CD14-positive monocyte (primary cell): ENCODE results near the gene ARPC1A. TPM values are rescaled to one million over a fixed set of nuclear protein-coding genes. Genes with fewer than 3 reads are reported as not detected.

ENCODE experiments used
- DNase-seq, 3 donors: peaks; one replicate each; pipeline ENCODE4 v3.0.0-alpha.2; 2011 to 2022
- H2AFZ ChIP-seq: 2 replicates; pipeline ENCODE4 v1.6.0; 2012; ENCODE audit warnings: mild to moderate bottlenecking, low read depth, low read length, inconsistent platforms; ENCODE audit not compliant: insufficient read depth, poor library complexity, severe bottlenecking
- H3K27ac ChIP-seq, 2 donors: 1 replicate in 1 of 2; 2 replicates in 1 of 2; pipeline ENCODE4 v1.5.1; 2012 to 2013; ENCODE audit warnings: low read length in 2 of 2, control low read depth in 1 of 2, inconsistent platforms in 1 of 2, low read depth in 1 of 2, mild to moderate bottlenecking in 1 of 2
- H3K27me3 ChIP-seq, 2 donors: one replicate each; pipeline versions ENCODE4 v1.6.0 to v1.6.1; 2011 to 2013; ENCODE audit warnings: low read length in 2 of 2; ENCODE audit not compliant: control insufficient read depth in 2 of 2, insufficient read depth in 2 of 2
- H3K36me3 ChIP-seq, 2 donors: replicated peaks in 1 of 2; 1 replicate in 1 of 2; 2 replicates in 1 of 2; pipeline versions ENCODE4 v1.5.1 to v1.6.1; 2012 to 2013; ENCODE audit warnings: low read length in 2 of 2, control low read depth in 1 of 2, inconsistent platforms in 1 of 2, mild to moderate bottlenecking in 1 of 2; ENCODE audit not compliant: insufficient read depth in 2 of 2, control insufficient read depth in 1 of 2
- H3K4me1 ChIP-seq, 2 donors: 1 replicate in 1 of 2; 2 replicates in 1 of 2; pipeline versions ENCODE4 v1.5.1 to v1.6.1; 2012 to 2013; ENCODE audit warnings: low read length in 2 of 2, control low read depth in 1 of 2, inconsistent platforms in 1 of 2, mild to moderate bottlenecking in 1 of 2, moderate library complexity in 1 of 2; ENCODE audit not compliant: insufficient read depth in 2 of 2, control insufficient read depth in 1 of 2
- H3K4me2 ChIP-seq: replicated peaks from 2 replicates; pipeline ENCODE3; 2012; ENCODE audit warnings: low read length, moderate library complexity, mild to moderate bottlenecking; ENCODE audit not compliant: poor library complexity, severe bottlenecking; ENCODE audit errors: extremely low read depth
- H3K4me3 ChIP-seq, 3 experiments: fragments of 200-600 bp in 1 of 3; sonication (generic) in 1 of 3; replicated peaks in 1 of 3; 1 replicate in 2 of 3; 2 replicates in 1 of 3; pipeline ENCODE4 v1.5.1; 2011 to 2013; ENCODE audit warnings: low read length in 3 of 3, mild to moderate bottlenecking in 3 of 3, control low read depth in 2 of 3, low read depth in 2 of 3, inconsistent platforms in 1 of 3, moderate library complexity in 1 of 3
- H3K79me2 ChIP-seq: 2 replicates; pipeline ENCODE4 v1.6.0; 2012; ENCODE audit warnings: mild to moderate bottlenecking, control low read depth, inconsistent platforms, low read length, moderate library complexity; ENCODE audit not compliant: insufficient read depth
- H3K9ac ChIP-seq: 2 replicates; pipeline ENCODE4 v1.6.0; 2017; ENCODE audit warnings: low read length, mild to moderate bottlenecking; ENCODE audit not compliant: insufficient read depth, poor library complexity, severe bottlenecking
- H3K9me3 ChIP-seq, 2 donors: replicated peaks in 1 of 2; 1 replicate in 1 of 2; 2 replicates in 1 of 2; pipeline versions ENCODE4 v1.5.1 to v1.6.1; 2012 to 2013; ENCODE audit warnings: low read length in 2 of 2, control low read depth in 1 of 2; ENCODE audit not compliant: control insufficient read depth in 1 of 2, insufficient read depth in 1 of 2
- H4K20me1 ChIP-seq: 2 replicates; pipeline ENCODE4 v1.6.0; 2012; ENCODE audit warnings: mild to moderate bottlenecking, low read length, control low read depth, moderate library complexity; ENCODE audit not compliant: insufficient read depth
- H3K27ac Mint-ChIP-seq, 7 donors: one replicate each; pipeline ENCODE4 v1.8.0; 2020; ENCODE audit warnings: mild to moderate bottlenecking in 7 of 7, mixed read lengths in 7 of 7, moderate library complexity in 6 of 7, inconsistent platforms in 2 of 7
- H3K27me3 Mint-ChIP-seq, 3 donors: one replicate each; pipeline ENCODE4 v1.8.0; 2021 to 2022; ENCODE audit warnings: low read depth in 3 of 3, mild to moderate bottlenecking in 3 of 3, mixed read lengths in 3 of 3, moderate library complexity in 3 of 3, inconsistent platforms in 1 of 3
- H3K36me3 Mint-ChIP-seq, 2 donors: one replicate each; pipeline ENCODE4 v1.8.0; 2020; ENCODE audit warnings: mixed read lengths in 2 of 2, inconsistent platforms in 1 of 2, mild to moderate bottlenecking in 1 of 2
- H3K4me1 Mint-ChIP-seq: one replicate; pipeline ENCODE4 v1.8.0; 2020; ENCODE audit warnings: mild to moderate bottlenecking, mixed read lengths
- H3K4me3 Mint-ChIP-seq, 2 donors: one replicate each; pipeline ENCODE4 v1.8.0; 2020; ENCODE audit warnings: mild to moderate bottlenecking in 2 of 2, mixed read lengths in 2 of 2, moderate library complexity in 1 of 2
- H3K9me3 Mint-ChIP-seq, 7 donors: one replicate each; pipeline ENCODE4 v1.8.0; 2020 to 2022; ENCODE audit warnings: mixed read lengths in 7 of 7, mild to moderate bottlenecking in 6 of 7, moderate library complexity in 6 of 7, inconsistent platforms in 2 of 7
- WGBS: methylation state at CpG from one replicate; pipeline ENCODE4 v1.1.5; 2013; ENCODE audit warnings: missing lambda C conversion rate; ENCODE audit not compliant: insufficient coverage; 5-methylcytosine and 5-hydroxymethylcytosine counted together
- intact Hi-C, 2 donors: fragments of 100-400 bp; cut with micrococcal nuclease; formaldehyde crosslinking; loops; one replicate each; pipeline versions ENCODE4 v1.15.0 to v1.15.1; 2023
- polyA plus RNA-seq, 3 donors: library from polyadenylated mRNA; depleted of rRNA in 1 of 3; unstranded in 2 of 3; stranded (reverse) in 1 of 3; fragments of 300-500 nt in 2 of 3; fragments of >200 nt in 1 of 3; fragmentation: Illumina TruSeq in 2 of 3; gene quantifications; 1 replicate in 2 of 3; 2 replicates in 1 of 3; pipeline ENCODE4 v1.2.3, GENCODE V29; 2012 to 2021
- TF ChIP-seq, protein P1 (sequence below): fragments of 200-600 bp; IDR thresholded peaks from one replicate; pipeline ENCODE4 v1.8.0; 2022; ENCODE audit warnings: antibody characterized with exemption, mild to moderate bottlenecking

ARPC1A gene
- polyA plus RNA-seq, 3 donors, result 71.7 to 107 (median 104) TPM

DNA sequence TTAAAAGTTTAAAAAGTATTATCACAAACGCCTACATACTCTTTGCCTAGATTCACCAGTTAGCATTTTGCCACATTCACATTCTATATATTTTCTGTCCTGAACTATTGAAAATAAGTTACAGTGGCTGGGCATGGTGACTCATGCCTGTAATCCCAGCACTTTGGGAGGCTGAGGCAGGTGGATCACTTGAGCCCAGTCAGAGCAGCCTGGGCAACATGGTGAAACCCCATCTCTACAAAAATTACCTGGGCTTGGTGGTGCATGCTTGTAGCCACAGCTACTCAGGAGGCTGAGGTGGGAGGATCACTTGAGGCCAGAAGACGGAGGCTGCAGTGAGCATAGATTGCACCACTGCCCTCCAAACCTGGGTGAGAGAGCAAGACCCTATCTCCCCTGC, 5.3 kb downstream of the ARPC1A start:
- WGBS, result no CpG with 5 or more reads among the region's 2 CpGs
- H3K36me3 ChIP-seq, result peaks cover 15 to 36% of the 10 kb centered on the region in 2 donors
- peaks cover 0 to 1% (median 0%) of the 10 kb centered on the region in 7 donors for H3K9me3 Mint-ChIP-seq
- H3K27me3 ChIP-seq, result no peaks in the 10 kb centered on the region
- H3K9ac ChIP-seq, result no peak overlapping the region
- peaks cover 84% of the 10 kb centered on the region for H4K20me1 ChIP-seq
- peaks cover 98% of the 10 kb centered on the region for H3K79me2 ChIP-seq
- no peaks in the 10 kb centered on the region for H3K9me3 ChIP-seq
- peak overlapping the region in 1 of 3 experiments; percentile 24 for H3K4me3 ChIP-seq
- peak overlapping the region; percentile 71 to 81 for H3K27ac ChIP-seq
- peak overlapping the region; percentile 88 to 97 (median 95) for H3K27ac Mint-ChIP-seq
- intact Hi-C loops, result loop anchor here in 1 of 2 donors (5.0 kb wide), 1 partner anchor 46 kb away; no protein-coding TSS in a partner anchor
- TF ChIP-seq, protein P1, sequence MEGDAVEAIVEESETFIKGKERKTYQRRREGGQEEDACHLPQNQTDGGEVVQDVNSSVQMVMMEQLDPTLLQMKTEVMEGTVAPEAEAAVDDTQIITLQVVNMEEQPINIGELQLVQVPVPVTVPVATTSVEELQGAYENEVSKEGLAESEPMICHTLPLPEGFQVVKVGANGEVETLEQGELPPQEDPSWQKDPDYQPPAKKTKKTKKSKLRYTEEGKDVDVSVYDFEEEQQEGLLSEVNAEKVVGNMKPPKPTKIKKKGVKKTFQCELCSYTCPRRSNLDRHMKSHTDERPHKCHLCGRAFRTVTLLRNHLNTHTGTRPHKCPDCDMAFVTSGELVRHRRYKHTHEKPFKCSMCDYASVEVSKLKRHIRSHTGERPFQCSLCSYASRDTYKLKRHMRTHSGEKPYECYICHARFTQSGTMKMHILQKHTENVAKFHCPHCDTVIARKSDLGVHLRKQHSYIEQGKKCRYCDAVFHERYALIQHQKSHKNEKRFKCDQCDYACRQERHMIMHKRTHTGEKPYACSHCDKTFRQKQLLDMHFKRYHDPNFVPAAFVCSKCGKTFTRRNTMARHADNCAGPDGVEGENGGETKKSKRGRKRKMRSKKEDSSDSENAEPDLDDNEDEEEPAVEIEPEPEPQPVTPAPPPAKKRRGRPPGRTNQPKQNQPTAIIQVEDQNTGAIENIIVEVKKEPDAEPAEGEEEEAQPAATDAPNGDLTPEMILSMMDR, result no peak
- H3K4me1 ChIP-seq, result peaks cover 47 to 63% of the 10 kb centered on the region in 2 donors
- H3K27me3 Mint-ChIP-seq, result no peaks in the 10 kb centered on the region
- no peak overlapping the region for H2AFZ ChIP-seq
- peaks cover 53% of the 10 kb centered on the region for H3K4me1 Mint-ChIP-seq
- peak overlapping the region; percentile 40 for H3K4me2 ChIP-seq
- DNase-seq, result peak in 2 of 3 donors; percentile 4 to 29
- H3K36me3 Mint-ChIP-seq, result peaks cover 24 to 41% of the 10 kb centered on the region in 2 donors
- no peak overlapping the region for H3K4me3 Mint-ChIP-seq

DNA sequence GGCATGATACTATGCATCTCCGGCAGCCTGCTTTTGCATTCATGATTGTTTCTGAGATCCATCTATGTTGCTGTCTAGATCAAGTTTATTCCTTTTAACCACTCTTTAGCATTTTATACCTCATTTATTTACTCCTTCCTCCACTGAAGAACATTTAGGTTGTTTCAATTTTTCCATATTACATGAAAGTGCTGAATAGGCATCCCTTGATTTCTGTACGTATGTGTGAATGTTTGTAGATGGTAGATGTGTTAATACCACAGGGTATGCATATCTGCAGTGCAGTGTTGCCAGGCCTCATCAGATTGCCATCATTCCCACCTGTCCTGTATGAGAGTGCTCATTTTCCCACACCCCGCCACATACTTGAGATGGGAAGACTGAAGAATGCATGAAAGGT, 13.9 kb downstream of the ARPC1A start:
- TF ChIP-seq, protein P1, result no peak
- H3K4me3 ChIP-seq, result no peak overlapping the region
- no peak overlapping the region for H2AFZ ChIP-seq
- no peaks in the 10 kb centered on the region for H3K4me1 Mint-ChIP-seq
- no peaks in the 10 kb centered on the region for H3K9me3 Mint-ChIP-seq
- no peaks in the 10 kb centered on the region for H3K27me3 ChIP-seq
- H3K4me1 ChIP-seq, result no peaks in the 10 kb centered on the region
- peaks cover 70 to 92% of the 10 kb centered on the region in 2 donors for H3K36me3 Mint-ChIP-seq
- peak overlapping the region in 1 of 7 donors; percentile 40 for H3K27ac Mint-ChIP-seq
- no peak for DNase-seq
- no CpG with 5 or more reads among the region's 3 CpGs for WGBS
- no peaks in the 10 kb centered on the region for H3K9me3 ChIP-seq
- peaks cover 83 to 91% of the 10 kb centered on the region in 2 donors for H3K36me3 ChIP-seq
- no peak overlapping the region for H3K4me2 ChIP-seq
- no peak overlapping the region for H3K9ac ChIP-seq
- no peak overlapping the region for H3K27ac ChIP-seq
- H3K79me2 ChIP-seq, result peaks cover 62% of the 10 kb centered on the region
- no peak overlapping the region for H3K4me3 Mint-ChIP-seq
- H4K20me1 ChIP-seq, result peaks cover 82% of the 10 kb centered on the region
- intact Hi-C loops, result no loop called here
- H3K27me3 Mint-ChIP-seq, result no peaks in the 10 kb centered on the region
